Activated B cell treated with CpG ODN at 0.5 μM for 24 hours (primary cell): ENCODE data around the gene ZNF462. TPM values are rescaled to one million over a fixed set of nuclear protein-coding genes. Genes with fewer than 3 reads are reported as not detected.

Source experiments
- ATAC-seq: fragments of 200-7000 bp; cut with Tn5 transposase; one replicate; pipeline ENCODE4 v1.10.0; 2021; ENCODE audit warnings: low read depth, mild to moderate bottlenecking, moderate library complexity
- CTCF ChIA-PET: fragments of 350-600 bp; sonication (Branson Sonifier 250); formaldehyde crosslinking; loops from one replicate; lab custom pipeline; 2021; ENCODE audit warnings: antibody characterized with exemption; lab: Charles Lee
- POLR2A ChIA-PET: fragments of 350-600 bp; sonication (Branson Sonifier 250); formaldehyde crosslinking; loops from one replicate; lab custom pipeline; 2021; ENCODE audit warnings: antibody characterized with exemption; lab: Charles Lee
- DNase-seq: peaks from one replicate; pipeline ENCODE4 v3.0.0; 2022
- H3K27ac Mint-ChIP-seq: one replicate; pipeline ENCODE4 v1.8.0; 2020; ENCODE audit warnings: mixed read lengths
- H3K27me3 Mint-ChIP-seq: one replicate; pipeline ENCODE4 v1.8.0; 2021; ENCODE audit warnings: mixed read lengths
- H3K36me3 Mint-ChIP-seq: one replicate; pipeline ENCODE4 v1.8.0; 2021; ENCODE audit warnings: low read depth, mixed read lengths
- H3K4me1 Mint-ChIP-seq: one replicate; pipeline ENCODE4 v1.8.0; 2021; ENCODE audit warnings: mixed read lengths
- H3K4me3 Mint-ChIP-seq: one replicate; pipeline ENCODE4 v1.8.0; 2020; ENCODE audit warnings: mild to moderate bottlenecking, mixed read lengths
- H3K9me3 Mint-ChIP-seq: one replicate; pipeline ENCODE4 v1.8.0; 2020; ENCODE audit warnings: mixed read lengths
- intact Hi-C: fragments of 100-400 bp; cut with micrococcal nuclease; formaldehyde crosslinking; loops from one replicate; pipeline ENCODE4 v1.15.1; 2024
- total RNA-seq: library from RNA; stranded (reverse); gene quantifications from 2 replicates; pipeline ENCODE4 v1.2.3, GENCODE V29; 2022
- TF ChIP-seq, protein P1 (sequence below): fragments of 200-600 bp; IDR thresholded peaks from one replicate; pipeline ENCODE4 v1.8.0; 2022; ENCODE audit warnings: antibody characterized with exemption, mild to moderate bottlenecking

ZNF462 gene
- total RNA-seq, 1 donor from 2014 or later = not detected

DNA sequence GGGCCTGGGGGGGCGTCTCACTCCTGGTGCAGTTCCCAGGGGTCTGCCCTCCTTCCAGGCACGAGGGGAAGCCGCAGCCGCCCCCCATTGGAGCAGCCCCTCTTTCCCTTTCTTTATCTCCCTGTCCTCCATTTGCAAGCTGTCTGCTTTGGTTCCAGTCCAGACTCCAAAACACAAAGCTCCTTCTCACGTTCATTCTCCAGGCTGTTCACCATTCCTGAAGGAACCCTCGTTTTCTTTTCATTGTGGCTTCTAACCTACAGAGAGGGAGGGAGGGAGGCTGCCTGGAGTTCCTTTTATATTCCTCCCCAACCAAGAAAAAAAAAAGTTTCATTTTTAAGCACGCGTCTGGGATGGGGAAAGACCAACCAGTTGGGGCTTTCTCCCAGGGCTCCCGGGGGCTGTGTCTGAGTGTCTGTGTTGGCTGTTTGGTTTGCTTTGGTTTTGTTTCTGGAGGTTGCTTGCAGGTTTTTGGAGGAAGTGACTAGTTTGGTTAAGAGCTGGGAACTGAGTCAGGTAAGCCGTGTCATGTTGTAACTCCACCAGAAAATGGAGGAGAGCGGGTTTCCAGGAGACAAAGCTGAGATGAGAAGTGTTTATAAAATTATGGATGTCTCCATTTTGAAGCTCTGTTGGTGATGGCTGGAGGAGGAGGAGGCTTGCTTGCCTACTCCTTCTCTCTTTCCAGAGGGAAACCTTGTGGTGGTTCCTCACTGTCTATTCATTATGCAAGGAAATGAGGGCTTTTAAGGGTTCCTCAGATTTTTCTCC is 1.6 kb downstream of the ZNF462 start:
- ATAC-seq (no peak), DNase-seq (no peak)
- ChIA-PET POLR2A (no interaction called here), CTCF (no interaction called here)
- TF ChIP-seq, protein P1, sequence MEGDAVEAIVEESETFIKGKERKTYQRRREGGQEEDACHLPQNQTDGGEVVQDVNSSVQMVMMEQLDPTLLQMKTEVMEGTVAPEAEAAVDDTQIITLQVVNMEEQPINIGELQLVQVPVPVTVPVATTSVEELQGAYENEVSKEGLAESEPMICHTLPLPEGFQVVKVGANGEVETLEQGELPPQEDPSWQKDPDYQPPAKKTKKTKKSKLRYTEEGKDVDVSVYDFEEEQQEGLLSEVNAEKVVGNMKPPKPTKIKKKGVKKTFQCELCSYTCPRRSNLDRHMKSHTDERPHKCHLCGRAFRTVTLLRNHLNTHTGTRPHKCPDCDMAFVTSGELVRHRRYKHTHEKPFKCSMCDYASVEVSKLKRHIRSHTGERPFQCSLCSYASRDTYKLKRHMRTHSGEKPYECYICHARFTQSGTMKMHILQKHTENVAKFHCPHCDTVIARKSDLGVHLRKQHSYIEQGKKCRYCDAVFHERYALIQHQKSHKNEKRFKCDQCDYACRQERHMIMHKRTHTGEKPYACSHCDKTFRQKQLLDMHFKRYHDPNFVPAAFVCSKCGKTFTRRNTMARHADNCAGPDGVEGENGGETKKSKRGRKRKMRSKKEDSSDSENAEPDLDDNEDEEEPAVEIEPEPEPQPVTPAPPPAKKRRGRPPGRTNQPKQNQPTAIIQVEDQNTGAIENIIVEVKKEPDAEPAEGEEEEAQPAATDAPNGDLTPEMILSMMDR = no peak
- peaks cover 42% of the 10 kb centered on the region for H3K4me1 Mint-ChIP-seq
- intact Hi-C loops = no loop called here
- H3K4me3 Mint-ChIP-seq = peak overlapping the region; percentile 47
- H3K36me3 Mint-ChIP-seq = no peaks in the 10 kb centered on the region
- H3K9me3 Mint-ChIP-seq = no peaks in the 10 kb centered on the region
- peaks cover 50% of the 10 kb centered on the region for H3K27me3 Mint-ChIP-seq
- no peak overlapping the region for H3K27ac Mint-ChIP-seq

DNA sequence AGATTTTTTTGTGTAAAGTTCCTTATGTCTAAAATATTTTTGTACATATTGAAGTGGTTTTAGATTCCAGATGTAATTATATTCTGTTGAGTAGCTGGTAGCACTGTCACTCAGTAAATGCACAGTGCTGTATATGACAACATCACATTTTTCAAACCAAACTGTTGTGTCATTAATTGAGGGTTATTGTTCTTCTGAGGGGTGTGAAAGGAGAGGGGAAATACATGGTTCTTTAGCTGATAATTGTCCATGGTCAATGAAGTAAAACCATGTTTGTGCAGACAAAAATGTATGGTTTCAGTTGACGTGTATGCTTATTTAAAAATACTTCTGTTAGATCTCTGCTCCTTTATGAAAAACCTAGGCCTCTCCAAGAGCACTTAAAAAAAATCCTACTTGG is 3.3 kb downstream of the ZNF462 start:
- no peak for DNase-seq
- CTCF ChIA-PET = no interaction called here
- POLR2A ChIA-PET = no interaction called here
- no peak overlapping the region for H3K4me3 Mint-ChIP-seq
- no peak for ATAC-seq
- TF ChIP-seq, protein P1 = no peak
- H3K4me1 Mint-ChIP-seq = peaks cover 30% of the 10 kb centered on the region
- H3K36me3 Mint-ChIP-seq = no peaks in the 10 kb centered on the region
- intact Hi-C loops = no loop called here
- H3K9me3 Mint-ChIP-seq = no peaks in the 10 kb centered on the region
- no peak overlapping the region for H3K27ac Mint-ChIP-seq
- H3K27me3 Mint-ChIP-seq = peaks cover 34% of the 10 kb centered on the region

DNA sequence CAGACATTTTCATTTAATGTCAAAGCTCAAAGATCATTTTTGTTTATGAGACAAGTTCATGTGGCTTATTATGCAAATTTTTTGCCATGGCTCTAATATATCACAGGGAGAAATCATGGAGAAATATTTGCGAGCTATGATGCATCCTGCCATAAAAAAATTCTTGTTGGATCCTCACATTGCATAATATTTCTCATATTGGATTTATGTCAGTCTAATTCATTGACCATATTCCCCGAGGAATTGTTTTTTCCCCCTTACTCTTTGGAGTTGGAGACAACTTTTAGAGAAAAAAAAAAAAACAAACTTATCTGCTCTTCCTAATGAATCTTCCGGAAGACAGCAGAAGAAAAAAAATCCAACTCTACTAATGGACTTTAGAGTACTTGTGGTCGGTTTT is 4.3 kb downstream of the ZNF462 start:
- TF ChIP-seq, protein P1 = no peak
- CTCF ChIA-PET = no interaction called here
- POLR2A ChIA-PET = no interaction called here
- Mint-ChIP-seq H3K4me1 (peaks cover 22% of the 10 kb centered on the region), H3K4me3 (no peak overlapping the region), H3K9me3 (no peaks in the 10 kb centered on the region), H3K27me3 (peaks cover 25% of the 10 kb centered on the region), H3K27ac (no peak overlapping the region), H3K36me3 (no peaks in the 10 kb centered on the region)
- DNase-seq = no peak
- ATAC-seq = no peak
- intact Hi-C loops = no loop called here

DNA sequence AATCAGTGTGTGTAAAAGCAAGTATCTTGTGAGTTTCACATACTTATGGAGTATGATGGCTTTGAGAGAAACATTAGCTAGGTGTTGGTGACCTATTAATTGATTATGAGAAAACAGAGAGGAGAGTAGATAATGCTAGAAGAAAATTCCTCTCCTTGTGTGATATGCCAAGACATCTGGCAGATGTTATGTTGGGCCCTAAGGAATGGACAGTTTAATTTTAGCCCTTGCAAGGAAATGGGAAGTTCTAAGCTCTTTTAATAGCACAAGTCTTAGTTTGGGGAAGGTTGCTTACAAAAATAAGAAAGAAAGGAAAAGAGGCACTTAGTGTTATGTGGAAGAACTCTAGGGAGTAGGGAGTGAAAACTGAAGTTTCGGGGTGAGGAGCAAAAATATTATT is 5.1 kb downstream of the ZNF462 start:
- TF ChIP-seq, protein P1 = no peak
- H3K4me3 Mint-ChIP-seq = no peak overlapping the region
- POLR2A ChIA-PET = interaction anchor here (0.6 kb wide), 1 partner anchor 1095 kb away, joined by 3 read pairs; no protein-coding TSS in a partner anchor
- intact Hi-C loops = no loop called here
- H3K9me3 Mint-ChIP-seq = no peaks in the 10 kb centered on the region
- H3K27ac Mint-ChIP-seq = no peak overlapping the region
- no peak for ATAC-seq
- CTCF ChIA-PET = no interaction called here
- H3K4me1 Mint-ChIP-seq = peaks cover 14% of the 10 kb centered on the region
- no peak for DNase-seq
- no peaks in the 10 kb centered on the region for H3K36me3 Mint-ChIP-seq
- H3K27me3 Mint-ChIP-seq = peaks cover 17% of the 10 kb centered on the region

DNA sequence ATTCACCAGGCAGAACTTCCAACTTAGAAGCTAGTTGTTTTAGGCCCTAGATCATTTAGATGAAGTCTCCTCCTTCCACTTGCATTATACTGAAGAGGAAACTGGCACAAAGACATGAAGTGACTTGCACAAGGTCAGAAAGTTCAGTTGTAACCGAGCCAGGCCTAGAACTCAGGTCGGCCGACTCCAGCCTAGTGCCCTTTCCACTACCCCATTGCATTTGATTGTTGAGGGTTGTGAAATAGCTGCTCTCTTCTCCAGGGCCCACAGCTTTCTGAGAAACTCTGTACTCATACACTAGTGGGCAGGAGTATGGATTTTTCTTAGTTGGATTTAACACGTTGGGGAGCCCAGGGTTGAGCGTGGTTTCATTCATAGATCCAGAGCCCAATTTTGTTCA is 5.6 kb downstream of the ZNF462 start:
- Mint-ChIP-seq H3K27ac (no peak overlapping the region), H3K4me3 (no peak overlapping the region), H3K4me1 (peaks cover 10% of the 10 kb centered on the region), H3K27me3 (peaks cover 15% of the 10 kb centered on the region), H3K9me3 (no peaks in the 10 kb centered on the region), H3K36me3 (no peaks in the 10 kb centered on the region)
- CTCF ChIA-PET = no interaction called here
- TF ChIP-seq, protein P1 = no peak
- ATAC-seq (no peak), DNase-seq (no peak)
- intact Hi-C loops = no loop called here
- POLR2A ChIA-PET = interaction anchor here (0.6 kb wide), 1 partner anchor 1095 kb away, joined by 3 read pairs; no protein-coding TSS in a partner anchor
